ENCODE data around the gene SMIM10L2A.
A peak's percentile ranks its signal among the peaks of the same experiment; 100 is the strongest.
"Not testable (repeated sequence)": the region's sequence is repeated elsewhere in the genome, so short reads cannot be mapped to it uniquely, and the experiment has no call there.

The SMIM10L2A gene

DNA sequence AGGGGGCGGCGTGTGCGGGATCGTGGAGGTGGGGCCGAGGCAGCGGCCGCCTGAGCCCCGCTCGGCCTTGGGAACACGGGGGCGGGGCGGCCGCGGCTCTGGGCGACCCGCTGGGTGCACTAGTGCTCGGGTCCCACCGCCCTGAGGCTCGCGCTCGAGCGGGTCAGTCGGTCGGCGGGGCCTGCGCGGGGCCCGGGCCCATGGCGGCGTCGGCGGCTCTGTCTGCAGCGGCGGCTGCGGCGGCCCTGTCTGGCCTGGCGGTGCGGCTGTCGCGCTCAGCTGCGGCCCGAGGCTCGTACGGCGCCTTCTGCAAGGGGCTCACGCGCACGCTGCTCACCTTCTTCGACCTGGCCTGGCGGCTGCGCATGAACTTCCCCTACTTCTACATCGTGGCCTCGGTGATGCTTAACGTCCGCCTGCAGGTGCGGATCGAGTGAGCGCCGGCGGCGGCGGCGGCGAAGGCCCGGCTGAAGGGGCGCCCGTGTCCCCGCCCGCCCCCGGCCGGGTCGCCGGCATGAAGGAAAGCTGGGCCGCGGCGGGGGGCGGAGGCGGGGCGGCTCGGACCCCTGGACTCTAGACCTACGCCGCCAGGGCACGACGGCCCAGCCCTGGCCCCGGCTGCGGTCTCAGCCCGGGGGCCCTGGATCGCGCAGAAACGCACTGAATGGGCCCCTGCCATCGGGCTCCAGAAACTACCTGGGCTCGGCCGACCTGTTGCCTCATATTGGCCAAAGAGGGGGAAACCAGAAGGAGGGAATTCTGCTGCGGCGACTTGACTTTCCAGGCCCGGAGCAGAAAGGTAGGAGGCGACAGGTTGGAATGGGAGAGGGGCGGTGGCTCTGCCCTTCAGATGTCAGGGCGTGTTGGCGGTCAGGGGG, at the start of gene SMIM10L2A:
Gene SMIM10L2A, plus strand, starts transcription at position 13 of the 878 bp plus-strand sequence. Its CDS starts 188 bp downstream, at position 201.
- no peak for DNase-seq

DNA sequence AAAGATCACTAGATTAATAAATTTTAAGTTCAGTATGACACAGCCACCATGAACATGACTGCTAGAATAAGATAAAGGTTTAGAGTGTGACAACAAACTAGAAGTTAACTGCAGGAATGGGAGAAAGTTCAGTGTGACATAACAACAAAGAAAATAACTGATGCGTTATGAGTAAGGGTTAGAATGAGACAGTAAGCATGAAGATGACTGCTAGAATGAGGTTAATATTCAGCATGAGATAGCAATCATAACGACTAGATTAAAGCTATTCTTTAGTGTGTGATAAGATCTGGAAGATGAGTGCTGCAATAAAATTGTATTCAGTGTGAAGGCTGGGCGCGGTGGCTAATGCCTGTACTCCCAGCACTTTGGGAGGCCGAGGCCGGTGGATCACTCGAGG, 48.4 kb upstream of the SMIM10L2A start:
- DNase-seq = no peak

DNA sequence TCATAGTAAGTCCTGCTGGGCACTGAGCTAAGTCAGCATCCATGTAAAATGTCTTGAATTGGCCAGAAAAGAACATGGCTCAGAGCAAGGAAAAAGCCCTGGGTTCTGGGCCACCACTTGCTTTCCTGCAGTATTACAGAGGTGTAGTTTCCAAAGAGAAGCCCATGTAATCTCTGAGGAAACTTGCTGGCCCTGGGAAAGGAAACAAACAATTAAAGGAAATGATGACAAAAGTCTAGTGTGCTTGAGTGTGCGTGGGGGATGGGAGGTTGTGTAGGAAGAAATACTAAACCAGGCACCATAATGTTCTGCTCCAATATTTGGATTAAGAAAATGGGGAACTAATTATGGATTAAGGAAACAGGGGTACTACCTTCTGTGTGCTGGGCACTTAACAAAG, 39.5 kb upstream of the SMIM10L2A start:
- DNase-seq = no peak

GRCh38 chrX:135383249-135383648, 38.5 kb upstream of the SMIM10L2A start:
- DNase-seq = no peak

DNA sequence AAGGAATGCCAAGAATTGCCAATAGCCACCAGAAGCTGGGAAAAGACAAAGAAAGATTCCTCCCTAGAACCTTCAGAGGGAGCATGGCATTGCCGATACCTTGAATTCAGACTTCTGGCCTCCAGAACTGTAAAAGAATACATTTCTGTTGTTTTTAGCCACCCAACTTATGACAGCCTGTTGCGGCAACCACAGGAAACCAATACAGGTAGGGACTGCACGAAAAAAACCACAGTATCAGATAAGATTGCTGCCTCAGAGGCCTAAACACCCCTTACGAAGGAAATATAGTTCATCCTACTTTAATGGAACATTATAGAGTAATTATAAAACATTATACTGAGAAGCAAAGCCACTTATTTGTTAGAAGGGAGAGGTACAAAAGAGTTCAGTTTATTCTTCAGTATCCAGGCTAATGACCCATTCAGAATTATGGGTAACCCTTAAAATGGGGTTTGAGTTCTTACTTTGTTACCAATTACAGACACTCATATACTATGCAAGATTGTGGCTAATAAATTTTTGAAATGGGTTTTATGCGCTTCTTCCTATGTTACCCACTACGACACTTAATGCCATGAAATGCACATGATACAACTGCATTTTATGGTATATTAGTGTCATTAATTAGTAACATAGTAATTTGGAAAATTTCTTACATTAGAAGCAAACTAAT, 37.4 kb upstream of the SMIM10L2A start:
- DNase-seq = peak; percentile 67

GRCh38 chrX:135388841-135389240, 32.9 kb upstream of the SMIM10L2A start:
- DNase-seq = no peak

- DNase-seq = no peak
These were observed 32.5 kb upstream of the SMIM10L2A start for GRCh38 chrX:135389243-135389642.

DNA sequence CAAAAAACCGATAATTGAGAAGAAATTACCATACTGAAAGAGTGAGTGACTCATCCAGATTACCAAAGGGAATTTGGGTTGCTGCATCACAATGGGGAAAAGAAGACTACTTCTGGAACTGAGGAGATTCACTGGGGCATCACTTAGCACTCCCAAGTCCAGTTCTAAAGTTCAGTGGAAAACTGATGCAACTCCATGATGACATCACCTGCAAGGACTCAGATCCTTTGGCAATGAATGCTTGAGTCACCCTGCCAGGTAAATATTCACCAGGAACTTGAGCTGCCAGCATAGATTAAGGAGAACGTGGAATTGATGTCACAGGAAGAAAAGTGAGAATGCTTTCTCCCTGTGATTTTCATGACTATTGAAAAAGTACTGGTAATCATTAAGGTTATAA, 32.0 kb upstream of the SMIM10L2A start:
- no peak for DNase-seq

GRCh38 chrX:135391734-135392133, 30.0 kb upstream of the SMIM10L2A start:
- DNase-seq = no peak

DNA sequence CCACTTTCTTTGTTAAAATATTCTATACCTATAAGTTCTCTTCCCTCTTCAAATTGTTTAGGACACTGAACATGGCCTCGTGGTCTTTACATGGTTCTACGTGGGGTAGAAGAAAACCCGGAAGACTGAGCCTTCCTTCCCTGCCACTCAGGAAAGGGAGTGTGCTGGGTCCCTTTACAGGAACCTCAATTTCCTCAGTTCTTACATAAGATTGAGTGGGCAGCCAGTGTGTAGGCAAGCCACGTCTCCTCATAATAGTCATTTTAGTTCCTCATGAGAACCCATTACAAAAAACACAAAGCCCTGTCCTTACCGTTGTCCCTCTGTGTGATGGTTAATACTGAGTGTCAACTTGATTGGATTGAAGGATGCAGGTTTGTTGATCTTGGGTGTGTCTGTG, 28.7 kb upstream of the SMIM10L2A start:
- no peak for DNase-seq

- DNase-seq = no peak
These were observed 26.7 kb upstream of the SMIM10L2A start for GRCh38 chrX:135395064-135395463.

DNA sequence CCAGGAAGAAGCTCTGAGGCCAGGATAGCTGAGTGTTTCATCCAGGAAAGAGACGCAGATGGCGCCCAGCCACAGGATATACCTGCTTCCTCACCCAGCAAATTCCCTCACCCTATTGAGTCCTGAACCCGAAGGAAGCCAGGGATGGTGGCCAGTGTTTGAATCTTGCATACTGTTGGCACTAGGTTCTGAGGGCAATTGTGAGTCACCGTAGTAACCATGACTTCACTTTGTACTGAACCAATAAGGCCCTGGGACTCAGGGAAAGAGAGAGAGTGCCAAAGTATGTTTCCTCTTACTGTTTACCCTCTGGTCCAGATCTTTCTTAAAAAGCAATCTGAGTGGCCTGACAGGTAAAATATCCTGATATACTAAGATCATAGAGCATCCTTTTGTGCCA, 25.6 kb upstream of the SMIM10L2A start:
- no peak for DNase-seq

- no peak for DNase-seq
These were observed 25.2 kb upstream of the SMIM10L2A start for GRCh38 chrX:135396566-135396965.

DNA sequence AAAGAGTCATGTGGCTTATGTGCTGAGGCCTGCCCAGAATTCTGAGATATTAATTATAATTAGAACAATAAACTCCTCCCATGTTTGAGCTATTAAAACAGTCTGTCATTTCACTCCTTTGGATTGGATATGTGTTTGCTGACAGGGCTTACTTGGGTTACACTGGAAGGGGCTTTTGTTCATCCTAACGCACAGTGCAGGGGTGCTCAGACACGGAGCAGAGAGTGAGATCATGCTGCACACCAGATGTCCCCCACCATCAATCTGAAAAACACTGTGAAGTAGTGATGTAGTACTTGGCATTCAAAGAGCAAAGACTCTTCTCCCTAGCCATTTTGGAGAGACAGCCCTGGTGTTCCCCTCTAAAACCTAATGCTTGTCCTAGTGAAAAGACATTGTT, 24.1 kb upstream of the SMIM10L2A start:
- DNase-seq = no peak

GRCh38 chrX:135403374-135403773, 18.4 kb upstream of the SMIM10L2A start:
- no peak for DNase-seq

DNA sequence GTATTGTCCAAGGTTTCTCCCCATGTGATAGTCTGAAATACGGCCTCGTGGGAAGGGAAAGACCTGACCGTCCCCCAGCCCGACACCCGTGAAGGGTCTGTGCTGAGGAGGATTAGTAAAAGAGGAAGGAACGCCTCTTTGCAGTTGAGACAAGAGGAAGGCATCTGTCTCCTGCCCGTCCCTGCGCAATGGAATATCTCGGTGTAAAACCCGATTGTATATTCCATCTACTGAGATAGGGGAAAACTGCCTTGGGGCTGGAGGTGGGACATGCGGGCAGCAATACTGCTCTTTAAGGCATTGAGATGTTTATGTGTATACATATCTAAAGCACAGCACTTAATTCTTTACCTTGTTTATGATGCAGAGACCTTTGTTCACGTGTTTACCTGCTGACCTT, 15.3 kb upstream of the SMIM10L2A start:
- not testable (repeated sequence) for DNase-seq

GRCh38 chrX:135408794-135409193, 12.9 kb upstream of the SMIM10L2A start:
- DNase-seq = no peak

GRCh38 chrX:135410861-135411627, 10.7 kb upstream of the SMIM10L2A start:
- no peak for DNase-seq

- no peak for DNase-seq
These were observed 9.9 kb upstream of the SMIM10L2A start for GRCh38 chrX:135411893-135412292.

DNA sequence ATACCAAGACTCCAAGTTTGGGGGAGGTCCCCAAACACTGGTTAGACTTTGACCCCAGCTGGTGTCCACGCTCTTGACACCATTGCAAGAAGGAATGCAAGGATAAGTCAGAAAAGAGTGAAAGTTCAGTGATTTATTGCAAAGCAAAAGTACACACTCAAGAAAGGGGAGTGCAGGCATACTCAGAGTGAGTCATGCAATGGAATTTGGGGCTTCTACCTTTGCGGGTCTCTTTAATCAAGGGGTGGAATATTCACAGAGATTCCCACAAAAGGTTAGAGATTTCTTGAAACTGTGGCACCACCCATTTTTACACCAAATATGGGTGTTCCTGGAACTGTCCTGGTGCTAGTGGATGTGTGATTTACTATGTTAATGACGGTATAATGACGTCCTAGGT, 5.2 kb upstream of the SMIM10L2A start:
- DNase-seq = no peak

DNA sequence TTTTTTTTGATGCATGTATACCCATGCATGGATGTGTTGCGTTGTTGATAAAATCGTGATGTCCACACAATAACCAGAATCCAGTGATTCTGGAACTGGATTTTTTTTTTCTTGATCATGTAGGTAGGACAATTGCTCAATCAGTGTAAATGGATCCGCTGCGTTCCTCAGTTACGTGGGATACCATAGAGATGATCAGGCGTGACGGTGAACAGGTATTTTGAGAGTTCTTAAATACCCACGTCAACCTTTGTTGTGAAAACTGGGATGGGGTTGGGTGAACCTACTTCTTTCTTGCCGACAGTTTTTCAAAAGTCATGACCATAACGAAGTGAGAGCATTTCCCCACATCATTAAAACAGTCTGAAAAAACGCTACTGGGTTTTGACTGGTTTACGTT, 913 bp upstream of the SMIM10L2A start:
- DNase-seq = no peak

DNA sequence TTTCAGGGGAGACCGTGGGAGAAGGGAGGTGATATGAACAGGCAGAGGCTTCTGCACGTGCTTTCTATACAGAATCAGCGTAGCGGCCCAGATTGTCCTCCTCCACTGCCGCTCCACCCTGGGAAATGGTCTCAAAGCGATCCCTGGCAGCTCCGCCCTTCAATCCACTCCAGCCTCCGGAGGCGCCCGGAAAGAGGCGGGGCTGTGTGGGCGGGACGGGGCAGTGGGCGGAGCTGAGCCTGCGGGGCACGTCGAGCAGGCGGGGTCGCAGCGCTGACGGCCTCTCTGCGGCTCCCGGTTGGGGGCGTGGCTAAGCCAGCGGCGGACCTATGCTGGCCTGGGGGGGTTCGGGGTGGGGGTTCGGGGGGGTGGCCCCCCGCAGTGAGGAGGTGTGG, 210 bp upstream of the SMIM10L2A start:
- peak; percentile 91 for DNase-seq

DNA sequence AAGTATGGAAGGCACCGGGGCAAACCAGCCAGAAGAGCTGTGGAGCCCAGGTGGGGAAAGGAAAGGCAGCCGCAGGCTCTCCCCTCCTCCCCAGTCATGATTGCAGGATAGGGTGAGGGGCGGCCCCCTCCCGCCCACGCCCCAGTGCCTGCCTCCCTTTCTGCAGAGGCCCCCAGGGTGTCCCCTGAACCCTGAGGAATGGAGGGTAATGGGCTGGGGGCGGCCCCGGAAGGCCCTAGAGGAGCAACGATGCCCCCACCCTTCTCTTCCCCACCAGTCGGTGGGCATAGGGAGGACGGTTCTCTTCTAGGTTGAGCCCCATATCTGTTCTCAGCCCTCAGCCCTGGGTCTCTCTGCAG, 1.0 kb downstream of the SMIM10L2A start:
- not testable (repeated sequence) for DNase-seq

Data from CD4-positive, alpha-beta T cell treated with Interleukin-12 subunit alpha and Interleukin-12 subunit beta, for 1 hour (primary cell).